BE2C (cell line): Measurements from ENCODE around the gene UBXN7.
A peak's percentile ranks its signal among the peaks of the same experiment; 100 is the strongest.

ENCODE experiments used
- DNase-seq: peaks from one replicate; pipeline ENCODE4 v3.0.0-alpha.2; 2020
- H3K27me3 ChIP-seq: fragments of 250-450 bp; sonication (Bioruptor Pico); 2 replicates; pipeline ENCODE4 v1.5.1; 2020; ENCODE audit warnings: mild to moderate bottlenecking
- H3K36me3 ChIP-seq: fragments of 250-450 bp; sonication (Bioruptor Pico); 2 replicates; pipeline ENCODE4 v1.5.1; 2020; ENCODE audit warnings: mild to moderate bottlenecking
- H3K4me1 ChIP-seq: fragments of 250-450 bp; sonication (Bioruptor Pico); 2 replicates; pipeline ENCODE4 v1.5.1; 2020
- H3K4me3 ChIP-seq: 2 replicates; pipeline ENCODE4 v1.5.1; 2011; ENCODE audit warnings: low read depth, low read length
- H3K9me3 ChIP-seq: fragments of 250-450 bp; sonication (Bioruptor Pico); 2 replicates; pipeline ENCODE4 v1.5.1; 2020
- TF ChIP-seq, protein P1 (sequence below): IDR thresholded peaks from 2 replicates; pipeline ENCODE4 v1.5.1; 2012; ENCODE audit warnings: mild to moderate bottlenecking, low read depth, low read length

Gene UBXN7

DNA sequence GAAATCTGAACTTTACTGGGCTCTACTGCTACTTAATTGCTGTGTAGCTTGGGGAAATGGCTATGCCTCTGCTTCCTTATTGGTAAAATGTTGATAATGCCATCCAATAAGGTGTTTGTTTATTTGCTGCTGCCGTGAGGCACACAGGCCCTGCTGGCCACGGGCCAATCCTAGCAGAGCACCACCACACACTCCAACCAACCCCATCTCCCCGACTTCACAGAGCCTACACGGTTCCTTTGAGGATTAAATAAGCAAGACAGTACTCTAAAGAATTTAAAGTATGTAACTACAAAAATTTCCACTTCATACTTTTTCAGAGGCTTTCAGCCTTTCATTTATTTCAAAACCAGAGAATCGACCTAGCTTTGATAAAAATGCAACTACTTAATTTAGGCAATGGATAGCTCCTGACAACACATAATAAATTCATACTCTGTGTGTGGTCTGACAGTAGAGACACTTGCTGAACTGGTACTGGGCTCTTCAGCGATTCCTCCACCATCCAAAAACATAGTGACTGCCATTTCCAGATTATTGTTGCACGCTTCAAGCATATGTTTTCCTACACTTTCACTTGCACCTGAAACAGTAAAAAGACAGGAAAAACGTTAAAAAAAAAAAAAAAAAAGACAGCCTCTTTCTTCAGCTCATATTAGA lies 25.3 kb downstream of the UBXN7 start:
- H3K4me1 ChIP-seq = peaks cover 6% of the 10 kb centered on the region
- no peak overlapping the region for H3K4me3 ChIP-seq
- DNase-seq = peak; percentile 50
- H3K9me3 ChIP-seq = no peaks in the 10 kb centered on the region
- TF ChIP-seq, protein P1, sequence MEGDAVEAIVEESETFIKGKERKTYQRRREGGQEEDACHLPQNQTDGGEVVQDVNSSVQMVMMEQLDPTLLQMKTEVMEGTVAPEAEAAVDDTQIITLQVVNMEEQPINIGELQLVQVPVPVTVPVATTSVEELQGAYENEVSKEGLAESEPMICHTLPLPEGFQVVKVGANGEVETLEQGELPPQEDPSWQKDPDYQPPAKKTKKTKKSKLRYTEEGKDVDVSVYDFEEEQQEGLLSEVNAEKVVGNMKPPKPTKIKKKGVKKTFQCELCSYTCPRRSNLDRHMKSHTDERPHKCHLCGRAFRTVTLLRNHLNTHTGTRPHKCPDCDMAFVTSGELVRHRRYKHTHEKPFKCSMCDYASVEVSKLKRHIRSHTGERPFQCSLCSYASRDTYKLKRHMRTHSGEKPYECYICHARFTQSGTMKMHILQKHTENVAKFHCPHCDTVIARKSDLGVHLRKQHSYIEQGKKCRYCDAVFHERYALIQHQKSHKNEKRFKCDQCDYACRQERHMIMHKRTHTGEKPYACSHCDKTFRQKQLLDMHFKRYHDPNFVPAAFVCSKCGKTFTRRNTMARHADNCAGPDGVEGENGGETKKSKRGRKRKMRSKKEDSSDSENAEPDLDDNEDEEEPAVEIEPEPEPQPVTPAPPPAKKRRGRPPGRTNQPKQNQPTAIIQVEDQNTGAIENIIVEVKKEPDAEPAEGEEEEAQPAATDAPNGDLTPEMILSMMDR = no peak
- H3K36me3 ChIP-seq = peaks cover 10% of the 10 kb centered on the region
- no peaks in the 10 kb centered on the region for H3K27me3 ChIP-seq

DNA sequence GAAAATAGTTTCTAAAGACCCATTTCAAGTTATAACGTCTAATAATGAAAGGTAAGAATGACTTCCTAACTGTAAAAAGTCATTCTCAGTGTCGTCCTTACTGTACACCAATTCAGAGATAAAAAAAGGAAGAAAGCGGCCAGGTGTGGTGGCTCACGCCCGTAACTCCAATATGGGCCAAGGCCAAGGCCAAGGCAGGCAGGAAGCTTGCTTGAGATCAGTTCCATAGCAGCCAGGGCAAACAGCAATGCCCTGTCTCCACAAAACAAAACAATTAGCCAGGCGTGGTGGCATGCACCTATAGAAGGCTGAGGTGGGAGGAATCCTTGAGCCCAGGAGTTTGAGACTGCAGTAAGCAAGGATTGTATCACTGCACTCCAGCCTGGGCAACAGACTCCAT lies 31.9 kb downstream of the UBXN7 start:
- TF ChIP-seq, protein P1 = no peak
- no peaks in the 10 kb centered on the region for H3K9me3 ChIP-seq
- DNase-seq = no peak
- H3K4me3 ChIP-seq = no peak overlapping the region
- H3K36me3 ChIP-seq = peaks cover 32% of the 10 kb centered on the region
- peaks cover 6% of the 10 kb centered on the region for H3K4me1 ChIP-seq
- no peaks in the 10 kb centered on the region for H3K27me3 ChIP-seq

DNA sequence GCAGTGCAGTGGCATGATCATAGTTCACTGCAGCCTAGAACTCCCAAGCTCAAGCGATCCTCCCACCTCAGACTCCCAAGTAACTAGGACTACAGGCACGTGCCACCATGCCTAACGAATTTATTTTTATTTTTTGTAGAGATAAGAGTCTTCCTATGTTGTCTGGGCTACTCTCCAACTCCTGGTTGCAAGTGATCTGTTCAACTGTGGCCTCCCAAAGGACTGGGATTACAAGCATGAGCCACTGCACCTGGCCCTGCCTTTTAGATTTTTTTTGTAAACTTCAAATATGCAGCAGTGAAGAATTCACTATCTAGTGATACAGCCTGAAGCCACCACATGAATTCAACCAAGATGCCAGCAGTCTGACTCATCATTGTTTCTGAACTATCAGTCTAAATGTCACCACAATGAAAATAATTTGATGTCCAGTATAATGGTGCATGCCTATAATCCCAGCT lies 32.7 kb downstream of the UBXN7 start:
- no peaks in the 10 kb centered on the region for H3K9me3 ChIP-seq
- H3K4me1 ChIP-seq = peaks cover 6% of the 10 kb centered on the region
- no peak for DNase-seq
- H3K27me3 ChIP-seq = no peaks in the 10 kb centered on the region
- TF ChIP-seq, protein P1 = no peak
- H3K4me3 ChIP-seq = no peak overlapping the region
- peaks cover 37% of the 10 kb centered on the region for H3K36me3 ChIP-seq

DNA sequence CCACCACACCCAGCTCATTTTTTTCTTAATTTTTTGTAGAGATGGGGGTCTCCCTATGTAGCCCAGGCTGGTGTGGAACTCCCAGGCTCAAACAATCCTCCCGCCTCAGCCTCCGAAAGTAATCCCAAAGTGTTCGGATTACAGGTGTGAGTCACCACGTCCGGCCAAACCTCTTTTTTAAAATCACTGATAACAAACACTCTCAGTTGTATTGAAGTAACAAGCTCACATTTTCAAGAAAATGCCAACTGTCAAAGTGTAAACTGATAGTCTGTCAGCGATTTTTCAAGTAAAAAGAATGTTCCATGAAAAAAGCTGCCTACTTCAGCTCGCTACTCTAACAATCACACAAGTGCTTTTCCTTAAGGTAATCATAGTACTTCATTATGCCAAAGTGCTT lies 33.4 kb downstream of the UBXN7 start:
- H3K27me3 ChIP-seq = no peaks in the 10 kb centered on the region
- DNase-seq = no peak
- H3K4me3 ChIP-seq = no peak overlapping the region
- H3K36me3 ChIP-seq = peaks cover 35% of the 10 kb centered on the region
- H3K4me1 ChIP-seq = peaks cover 6% of the 10 kb centered on the region
- TF ChIP-seq, protein P1 = no peak
- H3K9me3 ChIP-seq = no peaks in the 10 kb centered on the region

DNA sequence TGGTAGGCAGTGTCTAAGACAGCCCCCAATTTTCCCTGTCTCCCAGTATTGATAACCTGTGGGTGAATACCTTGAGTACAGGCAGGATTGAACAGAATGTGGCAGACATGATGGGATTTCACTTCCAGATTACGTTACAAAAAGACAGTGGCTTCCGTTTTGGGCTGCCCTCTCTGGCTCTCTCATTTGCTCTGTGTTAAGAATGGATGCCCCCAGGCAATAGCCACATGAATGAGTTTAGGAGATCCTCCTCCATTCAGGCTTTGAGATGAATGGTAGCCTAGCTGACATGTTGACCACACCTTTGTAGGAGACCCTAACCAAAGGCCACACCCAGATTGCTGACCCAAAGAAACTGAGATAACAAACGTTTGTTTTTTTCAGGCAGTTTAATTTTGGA lies 34.3 kb downstream of the UBXN7 start:
- Histone ChIP-seq H3K9me3 (no peaks in the 10 kb centered on the region), H3K36me3 (peaks cover 37% of the 10 kb centered on the region), H3K4me1 (peaks cover 6% of the 10 kb centered on the region), H3K27me3 (no peaks in the 10 kb centered on the region), H3K4me3 (no peak overlapping the region)
- peak; percentile 36 for DNase-seq
- TF ChIP-seq, protein P1 = no peak

DNA sequence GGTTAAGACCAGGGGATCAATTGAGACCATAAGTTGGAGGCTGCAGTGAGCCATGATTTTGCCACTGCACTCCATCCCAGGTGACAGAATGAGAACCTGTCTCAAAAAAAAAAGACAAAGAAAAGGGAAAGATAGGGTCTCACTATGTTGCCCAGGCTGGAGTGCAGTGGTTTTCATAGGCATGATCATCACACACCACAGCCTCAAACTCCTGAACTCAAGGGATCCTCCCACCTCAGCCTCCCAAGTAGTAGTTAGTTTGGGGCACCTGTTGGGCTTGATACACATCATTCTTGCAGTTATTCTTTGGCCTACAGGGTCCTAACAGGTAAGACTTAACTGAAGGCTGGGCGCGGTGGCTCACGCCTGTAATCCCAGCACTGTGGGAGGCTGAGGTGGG lies 42.1 kb downstream of the UBXN7 start:
- no peaks in the 10 kb centered on the region for H3K27me3 ChIP-seq
- TF ChIP-seq, protein P1 = no peak
- no peaks in the 10 kb centered on the region for H3K4me1 ChIP-seq
- no peaks in the 10 kb centered on the region for H3K9me3 ChIP-seq
- peaks cover 37% of the 10 kb centered on the region for H3K36me3 ChIP-seq
- no peak for DNase-seq
- H3K4me3 ChIP-seq = no peak overlapping the region
